Stimulated activated naive CD4-positive, alpha-beta T cell (primary cell): ENCODE data around the gene CPD.
"Not testable (repeated sequence)": the region's sequence is repeated elsewhere in the genome, so short reads cannot be mapped to it uniquely, and the experiment has no call there.

ENCODE experiments used
- DNase-seq, 6 experiments: peaks; one replicate each; lab custom pipeline; 2025; lab: John Stamatoyannopoulos, UW

The CPD gene

DNA sequence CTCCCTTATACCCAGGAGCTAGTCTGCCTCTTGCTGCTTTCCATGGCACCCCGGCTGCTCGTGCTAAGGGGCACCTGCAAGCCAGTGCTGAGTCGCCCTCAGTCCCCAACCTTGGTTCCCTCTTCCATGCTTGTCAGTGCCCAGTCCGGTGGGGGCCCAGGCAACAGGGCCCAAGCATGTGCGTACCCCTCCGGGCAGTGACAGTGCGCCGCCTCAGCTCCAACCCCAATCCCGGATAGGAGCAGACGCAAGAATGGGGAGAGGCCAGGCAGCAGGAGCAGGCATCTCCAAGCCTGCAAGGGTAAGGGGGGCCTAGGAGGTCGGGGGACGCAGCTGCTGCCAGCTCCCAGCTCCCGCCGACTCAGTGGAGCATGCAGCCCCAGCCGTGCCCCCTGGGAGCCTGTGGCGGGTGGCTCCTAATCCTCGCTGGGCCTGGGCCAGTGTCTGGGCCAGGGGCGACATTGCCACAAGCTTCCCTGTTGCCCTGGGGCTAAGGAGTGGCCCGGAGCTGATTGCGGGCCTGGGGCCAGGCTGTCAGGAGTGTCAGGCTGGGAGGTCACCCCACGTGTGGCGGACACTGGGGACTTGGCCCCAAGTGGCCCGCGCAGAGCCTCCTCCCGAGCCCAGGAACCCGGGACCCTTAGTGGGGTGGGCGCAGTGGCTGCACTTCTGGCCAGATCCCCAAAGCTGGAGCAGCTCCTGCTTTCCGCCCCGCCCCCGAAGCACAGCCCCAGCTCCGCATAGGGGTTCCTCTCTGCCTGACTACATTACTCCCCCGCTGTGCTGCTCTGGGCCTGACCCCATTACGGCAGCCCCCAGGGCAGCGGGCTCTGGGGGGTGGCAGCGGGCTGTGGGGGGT lies 9.8 kb downstream of the CPD start:
- DNase-seq, result no peak

DNA sequence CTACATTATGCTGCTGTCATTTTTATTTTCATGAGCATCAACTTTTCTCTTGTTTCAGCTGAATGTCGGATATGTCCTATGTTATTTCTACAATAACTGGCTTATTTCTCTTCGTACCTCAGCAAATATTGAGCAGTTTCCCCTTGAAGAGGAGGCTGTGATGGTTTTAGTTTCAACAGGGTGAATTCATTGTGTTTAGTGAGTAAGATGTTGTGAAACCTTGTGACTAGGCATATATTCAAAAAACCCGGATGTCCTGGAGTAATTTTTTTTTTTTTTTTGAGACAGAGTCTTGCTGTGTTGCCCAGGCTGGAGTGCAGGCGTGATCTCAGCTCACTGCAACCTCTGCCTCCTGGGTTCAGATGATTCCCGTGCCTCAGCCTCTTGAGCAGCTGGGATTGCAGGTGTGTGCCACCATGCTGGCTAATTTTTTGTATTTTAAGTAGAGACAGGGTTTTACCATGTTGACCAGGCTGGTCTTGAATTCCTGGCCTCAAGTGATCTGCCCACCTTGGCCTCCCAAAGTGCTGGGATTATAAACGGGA lies 11.1 kb downstream of the CPD start:
- no peak for DNase-seq

DNA sequence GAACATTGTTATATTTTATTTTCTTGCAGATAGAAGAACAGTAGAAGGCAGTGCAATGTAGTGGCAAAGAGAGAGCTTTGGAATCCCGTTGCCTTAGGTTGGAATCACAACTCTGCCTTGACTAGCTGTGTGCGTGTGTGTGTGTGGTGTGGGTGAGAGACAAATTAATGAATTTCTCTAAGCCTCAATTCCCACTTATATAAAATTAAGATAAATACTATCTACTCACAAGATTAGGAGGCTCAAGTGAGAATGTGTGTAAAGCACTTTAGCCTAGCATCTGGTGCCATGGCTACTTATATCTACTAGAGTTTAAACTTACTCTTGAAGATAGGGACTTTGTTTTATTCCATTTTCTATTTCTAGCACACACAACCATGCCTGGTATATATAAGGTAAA lies 12.8 kb downstream of the CPD start:
- no peak for DNase-seq

DNA sequence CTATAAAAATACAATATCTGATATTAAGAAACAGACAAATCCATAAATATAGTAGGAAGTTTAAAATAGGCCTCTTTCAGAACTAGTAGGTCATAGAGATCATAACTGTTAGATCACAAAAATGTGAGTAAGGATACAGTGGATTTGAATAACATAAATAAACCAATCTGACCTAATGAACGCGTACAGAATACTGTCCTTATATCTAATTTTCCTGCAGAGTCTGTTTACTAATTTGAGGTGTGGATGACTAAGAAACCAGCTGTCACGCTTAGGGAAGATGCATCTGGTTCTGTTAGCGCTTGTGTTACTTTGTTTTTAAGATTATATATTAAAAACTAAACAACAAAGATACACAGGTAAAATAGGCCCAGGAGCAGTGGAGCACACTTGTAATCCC lies 14.8 kb downstream of the CPD start:
- no peak for DNase-seq

DNA sequence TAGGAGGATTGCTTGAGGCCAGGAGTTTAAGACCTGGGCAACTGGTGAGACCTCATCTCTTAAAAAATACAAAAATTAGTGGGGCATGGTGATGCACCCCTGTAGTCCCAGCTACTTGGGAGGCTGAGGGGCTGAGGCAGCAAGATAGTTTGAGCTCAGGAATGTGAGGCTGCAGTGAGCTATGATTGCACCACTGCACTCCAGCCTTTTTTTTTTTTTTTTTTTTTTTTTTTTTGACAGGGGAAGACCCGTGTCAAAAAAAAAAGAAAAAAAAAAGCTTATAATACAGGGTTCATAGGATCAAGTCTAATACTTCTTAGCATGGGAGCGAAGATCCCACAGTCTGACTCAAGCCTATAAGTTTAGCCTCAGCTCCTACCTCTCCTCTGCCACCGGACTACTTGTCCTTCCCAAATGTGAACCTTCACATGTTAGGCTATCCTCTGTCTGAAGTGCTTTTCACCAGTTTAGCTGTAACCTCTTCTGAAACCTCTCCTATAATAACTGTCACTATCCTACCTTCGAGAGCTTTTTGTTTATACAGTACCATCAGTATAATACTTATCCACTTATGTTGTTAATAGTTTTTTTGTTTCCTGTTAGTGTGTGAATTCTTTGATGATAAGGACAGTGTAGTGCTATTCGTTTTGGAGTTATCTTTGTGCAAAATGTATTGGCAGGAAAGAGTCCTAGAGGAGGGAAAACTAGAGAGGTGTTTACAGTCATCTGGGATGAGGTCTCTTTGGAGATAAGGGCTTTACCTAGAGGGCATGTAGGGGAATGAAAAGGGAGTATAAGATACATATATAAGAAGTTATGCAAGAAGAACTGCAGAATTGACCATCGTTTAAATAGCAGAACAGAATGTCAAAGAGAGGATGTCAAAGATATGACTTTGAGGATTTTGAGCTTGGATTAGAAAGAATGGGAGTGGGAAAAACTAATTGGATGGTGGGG lies 15.5 kb downstream of the CPD start:
- DNase-seq, result no peak

DNA sequence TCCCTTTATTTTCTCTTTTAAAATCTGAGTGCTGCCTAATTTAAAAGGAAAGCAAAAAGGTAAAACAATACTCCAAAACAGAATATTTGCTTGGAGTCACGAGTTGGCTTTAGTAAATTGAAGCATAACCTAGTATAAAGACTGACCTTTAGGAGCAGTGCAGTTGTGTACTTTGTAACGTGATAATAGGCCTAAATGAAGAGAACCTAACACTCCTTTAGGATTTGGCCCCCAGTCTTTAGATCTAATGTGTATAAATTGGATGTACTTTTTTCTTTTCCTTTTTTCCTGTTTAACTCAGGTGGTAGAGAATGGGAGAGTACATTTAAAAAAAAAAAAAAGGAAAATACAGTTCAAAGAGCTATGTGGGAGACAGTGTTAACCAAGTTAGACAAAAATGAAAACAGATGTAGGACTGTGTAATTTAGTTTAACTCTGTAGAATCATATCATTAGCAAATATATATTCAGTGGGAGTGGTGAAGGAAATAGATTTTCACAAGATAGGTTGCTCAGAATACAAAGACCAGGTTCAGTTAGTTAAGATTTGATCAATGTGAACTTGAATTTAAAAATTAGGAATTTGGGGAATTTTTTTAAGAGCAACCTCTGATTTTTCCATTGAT lies 16.8 kb downstream of the CPD start:
- DNase-seq, result no peak

DNA sequence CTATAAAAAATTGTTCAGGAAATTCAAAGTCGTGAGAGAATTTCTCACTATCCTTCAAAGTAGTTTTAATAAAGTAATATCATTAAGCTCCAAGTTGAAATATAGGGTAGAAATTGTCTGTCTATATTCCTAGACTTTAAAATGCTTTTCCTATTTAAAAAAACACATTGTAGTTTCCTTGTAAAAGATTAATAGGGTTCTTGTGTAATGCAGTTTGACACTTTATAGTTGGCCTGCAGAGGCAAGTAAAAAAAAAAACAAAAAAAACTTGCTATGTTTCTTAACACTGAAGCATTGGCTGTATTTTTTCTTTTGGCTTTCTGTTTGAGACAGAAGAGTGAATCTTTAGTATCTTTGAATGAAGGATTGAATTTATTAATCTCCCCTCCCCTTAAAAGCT lies 17.4 kb downstream of the CPD start:
- no peak for DNase-seq

DNA sequence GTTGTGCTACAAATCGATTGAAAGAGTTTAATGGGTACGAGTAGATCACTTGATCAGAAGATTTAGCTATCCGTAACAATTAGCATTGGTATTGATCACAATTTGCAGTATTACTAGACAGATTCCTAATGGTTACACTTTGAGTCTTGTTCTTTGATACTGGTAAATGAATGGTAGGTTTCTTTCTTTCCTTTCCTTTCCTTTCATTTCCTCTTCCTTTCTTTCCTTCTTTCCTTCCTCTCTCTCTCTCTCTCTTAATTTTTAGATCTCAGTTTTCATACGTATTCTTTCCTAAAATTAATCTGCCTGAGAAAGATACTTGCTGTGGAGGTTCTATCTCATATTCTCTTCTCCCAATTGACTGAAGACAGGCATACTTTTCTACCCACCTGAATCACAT lies 17.9 kb downstream of the CPD start:
- DNase-seq, result no peak

DNA sequence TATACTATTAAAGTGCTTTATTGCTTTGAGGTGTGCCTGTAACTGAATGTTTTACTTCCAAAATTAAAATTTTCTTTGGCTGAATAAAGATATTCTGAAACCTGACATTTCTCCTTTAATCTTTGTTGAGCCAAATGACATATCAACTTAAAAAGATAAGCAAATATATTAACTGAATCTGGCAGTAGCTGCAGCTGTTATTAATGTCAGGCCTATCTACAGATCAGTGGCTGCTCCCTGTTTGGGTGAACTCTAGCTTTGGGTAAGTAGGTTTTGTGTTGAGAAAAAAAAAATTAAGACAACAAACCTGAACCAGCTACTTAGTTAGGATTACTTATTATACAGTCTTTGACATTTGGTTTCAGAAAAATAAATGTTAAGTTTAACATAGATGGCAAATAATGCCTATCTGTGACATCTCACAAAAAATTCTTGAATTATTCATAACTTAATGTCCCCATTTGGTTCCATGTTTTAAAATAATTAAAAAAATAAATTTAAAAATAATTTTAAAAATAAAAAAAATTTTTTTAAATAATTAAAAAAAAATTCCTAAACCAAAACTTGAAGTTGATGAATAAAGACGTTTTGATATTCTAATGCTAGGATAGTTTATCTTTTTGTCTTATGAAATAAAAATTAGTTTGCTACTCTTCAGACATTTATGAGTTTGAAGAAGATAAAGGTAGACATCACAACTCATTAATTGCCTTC lies 19.8 kb downstream of the CPD start:
- DNase-seq, result no peak

DNA sequence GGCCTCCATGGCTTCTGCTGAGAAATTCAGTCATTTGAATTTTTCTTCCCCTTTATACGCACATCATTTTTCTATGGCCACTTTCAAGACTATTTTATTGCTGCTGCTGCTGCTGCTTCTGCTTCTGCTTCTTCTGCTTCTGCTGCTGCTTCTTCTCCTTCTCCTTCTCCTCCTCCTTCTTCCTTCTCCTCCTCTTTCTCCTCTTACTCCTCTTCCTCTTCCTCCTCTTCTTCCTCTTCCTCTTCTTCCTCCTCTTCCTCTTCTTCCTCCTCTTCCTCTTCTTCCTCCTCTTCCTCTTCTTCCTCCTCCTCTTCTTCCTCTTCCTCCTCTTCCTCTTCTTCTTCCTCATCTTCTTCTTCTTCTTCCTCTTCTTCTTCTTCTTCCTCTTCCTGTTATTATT lies 22.4 kb downstream of the CPD start:
- no peak for DNase-seq

DNA sequence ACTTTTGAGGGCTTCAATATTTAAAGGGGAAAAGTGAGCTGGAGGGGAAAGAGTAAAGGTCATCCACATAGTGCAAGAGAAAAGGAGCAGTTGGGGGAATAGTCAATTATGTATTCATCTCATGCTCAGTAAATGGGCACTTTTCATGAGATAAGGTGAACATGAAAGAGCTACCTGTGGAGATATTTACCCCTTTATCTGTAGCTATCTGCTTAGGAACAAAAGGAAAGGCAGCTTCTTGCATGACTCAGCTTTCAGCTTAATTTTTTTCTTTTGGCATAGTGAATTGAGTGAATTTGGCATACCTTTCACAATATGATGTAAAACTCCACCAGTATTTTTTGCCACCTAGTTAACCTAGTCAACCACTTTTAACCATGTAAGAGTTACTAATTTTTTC lies 26.4 kb downstream of the CPD start:
- no peak for DNase-seq

DNA sequence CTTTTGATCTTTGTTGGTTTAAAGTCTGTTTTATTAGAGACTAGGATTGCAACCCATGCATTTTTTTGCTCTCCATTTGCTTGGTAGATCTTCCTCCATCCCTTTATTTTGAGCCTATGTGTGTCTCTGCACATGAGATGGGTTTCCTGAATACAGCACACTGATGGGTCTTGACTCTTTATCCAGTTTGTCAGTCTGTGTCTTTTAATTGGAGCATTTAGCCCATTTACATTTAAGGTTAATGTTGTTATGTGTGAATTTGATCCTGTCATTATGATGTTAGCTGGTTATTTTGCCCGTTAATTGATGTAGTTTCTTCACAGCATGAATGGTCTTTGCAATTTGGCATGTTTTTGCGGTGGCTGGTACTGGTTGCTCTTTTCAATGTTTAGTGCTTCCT lies 31.9 kb downstream of the CPD start:
- not testable (repeated sequence) for DNase-seq

DNA sequence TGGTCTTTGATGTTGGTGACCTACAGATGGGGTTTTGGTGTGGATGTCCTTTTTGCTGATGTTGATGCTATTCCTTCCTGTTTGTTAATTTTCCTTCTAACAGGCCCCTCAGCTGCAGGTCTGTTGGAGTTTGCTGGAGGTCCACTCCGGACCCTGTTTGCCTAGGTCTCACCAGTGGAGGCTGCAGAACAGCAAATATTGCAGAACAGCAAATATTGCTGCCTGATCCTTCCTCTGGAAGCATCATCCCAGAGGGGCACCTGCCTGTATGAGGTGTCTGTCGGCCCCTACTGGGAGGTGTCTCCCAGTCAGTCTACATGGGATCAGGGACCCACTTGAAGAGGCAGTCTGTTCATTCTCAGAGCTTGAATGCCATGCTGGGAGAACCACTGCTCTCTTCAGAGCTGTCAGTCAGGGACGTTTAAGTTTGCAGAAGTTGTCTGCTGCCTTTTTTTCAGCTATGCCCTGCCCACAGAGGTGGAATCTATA lies 33.3 kb downstream of the CPD start:
- DNase-seq, result not testable (repeated sequence)

DNA sequence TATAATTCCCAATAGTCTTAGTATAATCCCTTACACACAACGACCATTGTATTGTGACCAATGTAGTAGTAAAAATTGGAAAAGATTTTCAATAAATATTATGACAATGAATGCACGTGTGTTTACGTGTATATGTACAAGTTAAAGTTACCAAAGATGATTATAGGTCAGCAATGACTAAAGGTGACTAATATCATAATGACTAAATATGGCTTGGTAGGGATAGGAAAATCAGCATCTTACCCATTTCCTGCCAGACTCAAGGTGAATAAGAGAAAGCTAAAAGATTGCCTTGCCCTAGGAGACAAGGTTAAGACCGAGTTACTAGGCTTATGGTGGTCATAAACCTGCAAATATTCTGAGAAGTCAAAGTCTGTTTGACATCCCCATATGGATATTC lies 34.4 kb downstream of the CPD start:
- no peak for DNase-seq

DNA sequence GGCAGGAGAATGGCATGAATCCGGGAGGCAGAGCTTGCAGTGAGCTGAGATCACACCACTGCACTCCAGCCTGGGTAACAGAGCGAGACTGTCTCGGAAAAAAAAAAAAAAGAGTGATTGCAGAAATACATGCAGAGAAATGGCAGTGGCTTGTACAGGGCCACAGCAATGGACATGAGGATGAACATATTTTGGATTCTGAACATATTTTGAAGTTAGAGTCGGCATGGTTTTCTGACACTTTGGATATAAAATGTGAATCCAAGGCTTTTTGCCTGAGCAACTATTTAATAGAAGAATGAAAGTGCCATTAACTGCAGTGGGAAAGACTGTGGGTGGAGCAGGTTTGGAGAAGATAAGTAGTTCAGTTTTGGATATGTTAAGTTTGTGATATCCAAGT lies 35.8 kb downstream of the CPD start:
- DNase-seq, result no peak

DNA sequence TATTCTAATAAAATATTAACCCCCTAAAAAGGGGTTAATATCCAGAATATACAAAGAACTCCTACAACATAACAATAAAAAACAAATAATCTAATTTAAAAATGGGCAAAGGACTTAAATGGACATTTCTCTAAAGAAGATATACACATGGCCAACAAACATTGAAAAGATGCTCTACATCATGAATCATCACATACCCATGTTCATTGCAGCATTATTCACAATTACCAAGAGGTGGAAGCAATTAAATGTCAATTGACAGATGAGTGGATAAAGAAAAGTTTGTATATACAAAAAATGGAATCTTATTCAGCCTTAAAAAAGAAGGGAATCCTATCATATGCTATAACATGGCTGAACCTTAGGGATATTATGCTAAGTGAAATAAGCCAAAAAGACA lies 36.8 kb downstream of the CPD start:
- no peak for DNase-seq

DNA sequence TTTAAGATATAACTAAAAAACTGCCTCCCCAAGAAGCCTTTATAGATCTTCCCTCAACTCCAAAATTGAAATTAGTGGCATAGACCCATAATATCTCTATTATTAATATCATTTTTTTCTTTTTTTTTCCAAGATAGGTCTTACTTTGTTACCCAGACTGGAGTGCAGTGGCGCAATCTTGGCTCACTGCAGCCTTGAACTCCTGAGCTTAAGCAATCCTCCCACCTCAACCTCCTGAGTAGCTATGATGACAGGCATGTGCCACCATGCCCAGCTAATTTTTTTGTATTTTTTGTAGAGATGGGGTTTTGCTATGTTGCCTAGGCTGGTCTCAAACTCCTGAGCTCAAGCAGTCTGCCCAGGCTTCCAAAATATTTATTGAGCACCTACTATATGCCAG lies 39.3 kb downstream of the CPD start:
- not testable (repeated sequence) for DNase-seq

DNA sequence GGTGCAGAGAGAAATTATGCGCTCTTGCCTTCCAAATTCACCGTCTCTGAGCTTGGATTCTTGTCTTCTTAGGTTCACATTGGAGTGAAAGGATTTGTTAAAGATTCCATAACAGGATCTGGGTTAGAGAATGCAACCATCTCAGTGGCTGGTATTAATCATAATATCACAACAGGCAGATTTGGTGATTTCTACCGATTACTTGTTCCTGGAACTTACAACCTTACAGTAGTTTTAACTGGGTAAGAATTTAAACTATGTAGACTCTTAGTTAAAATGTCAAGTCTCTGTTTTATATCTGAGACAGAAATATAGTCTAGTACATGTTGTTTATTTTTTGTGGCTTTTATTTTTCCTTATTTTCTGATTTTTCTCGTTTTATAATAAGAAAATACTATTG lies 42.9 kb downstream of the CPD start:
- DNase-seq, result no peak

DNA sequence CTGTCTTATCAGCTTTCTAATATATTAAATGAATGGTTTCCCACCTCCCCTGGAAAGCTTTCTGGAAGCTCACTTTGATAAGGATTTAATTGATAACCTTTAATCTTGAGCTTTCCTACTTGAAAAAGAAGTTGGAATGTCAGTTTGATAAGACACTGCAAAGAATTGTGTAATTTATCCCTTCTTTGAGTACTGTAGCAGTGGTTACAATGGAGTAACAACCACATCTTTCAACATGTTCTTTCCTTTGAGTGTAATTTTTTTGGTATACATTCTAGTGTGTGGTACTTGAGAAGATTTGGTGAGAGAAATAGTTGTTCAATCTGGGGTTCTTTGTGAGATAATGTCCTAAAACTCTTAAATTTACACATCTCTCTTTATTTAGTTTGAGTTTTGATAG lies 43.4 kb downstream of the CPD start:
- no peak for DNase-seq

DNA sequence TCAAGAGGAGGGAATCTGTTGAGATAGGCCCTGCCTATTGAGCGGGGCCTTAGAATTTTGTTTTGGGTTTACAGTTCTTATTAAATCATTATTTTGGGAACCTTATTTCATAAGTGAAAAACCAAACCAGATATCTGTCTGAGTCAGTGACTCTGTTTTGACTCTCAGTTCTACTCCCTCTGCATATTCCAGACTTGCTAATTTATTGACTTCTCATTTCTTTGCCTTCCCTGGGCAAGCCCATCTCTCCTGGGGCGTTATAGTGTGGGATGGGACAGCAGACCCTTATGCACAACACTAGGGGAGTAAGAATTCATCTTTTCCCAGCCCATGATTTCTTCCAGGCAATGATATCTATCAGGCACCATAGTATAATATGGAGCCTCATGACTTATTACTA lies 45.7 kb downstream of the CPD start:
- no peak for DNase-seq

DNA sequence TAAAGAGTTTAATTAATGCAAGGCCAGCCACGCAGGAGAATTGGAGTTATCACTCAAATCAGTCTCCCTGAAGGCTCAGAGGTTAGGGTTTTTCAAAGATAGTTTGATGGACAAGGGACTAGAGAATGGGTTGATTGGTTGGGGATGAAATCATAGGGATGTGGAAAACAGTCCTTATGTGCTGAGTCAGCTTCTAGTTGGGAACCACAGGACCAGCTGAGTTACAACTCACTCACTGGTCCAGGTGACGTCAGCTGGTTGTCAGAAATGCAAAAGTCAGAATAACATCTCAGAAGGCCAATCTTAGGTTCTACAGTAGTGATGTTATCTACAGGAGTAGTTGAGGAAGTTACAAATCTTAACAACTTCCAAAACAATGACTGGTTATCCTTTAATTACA lies 47.6 kb downstream of the CPD start:
- no peak for DNase-seq

DNA sequence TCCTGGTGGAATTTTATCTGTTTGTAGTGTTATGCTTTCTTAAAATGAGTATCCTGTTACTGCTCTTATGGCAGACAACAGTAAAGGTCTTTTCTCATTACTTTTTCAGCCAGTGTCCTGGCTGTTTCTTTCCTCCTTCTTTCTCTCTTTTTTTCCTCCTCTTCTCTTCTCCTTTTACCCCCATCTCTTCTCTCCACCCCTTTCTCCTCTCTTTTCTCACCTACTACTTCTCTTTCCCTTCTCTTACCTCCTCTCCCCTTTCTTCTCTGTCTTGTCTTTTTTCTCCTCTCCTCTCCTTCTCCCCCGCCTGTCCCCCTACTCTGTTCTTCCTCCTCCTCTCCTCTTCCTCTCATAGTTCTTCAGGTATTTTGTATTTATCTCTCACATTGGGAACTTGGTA lies 48.9 kb downstream of the CPD start:
- no peak for DNase-seq
